Uterine smooth muscle cell (primary cell): ENCODE measurements around the gene NHLH2. TPM values are rescaled to one million over a fixed set of nuclear protein-coding genes. Genes with fewer than 3 reads are reported as not detected.

ENCODE experiments used
- total RNA-seq: library from RNA; depleted of rRNA; stranded (reverse); fragments of >200 nt; gene quantifications from 2 replicates; pipeline ENCODE4 v1.2.3, GENCODE V29; 2014

NHLH2 gene
- not detected in 2 replicates for total RNA-seq

DNA sequence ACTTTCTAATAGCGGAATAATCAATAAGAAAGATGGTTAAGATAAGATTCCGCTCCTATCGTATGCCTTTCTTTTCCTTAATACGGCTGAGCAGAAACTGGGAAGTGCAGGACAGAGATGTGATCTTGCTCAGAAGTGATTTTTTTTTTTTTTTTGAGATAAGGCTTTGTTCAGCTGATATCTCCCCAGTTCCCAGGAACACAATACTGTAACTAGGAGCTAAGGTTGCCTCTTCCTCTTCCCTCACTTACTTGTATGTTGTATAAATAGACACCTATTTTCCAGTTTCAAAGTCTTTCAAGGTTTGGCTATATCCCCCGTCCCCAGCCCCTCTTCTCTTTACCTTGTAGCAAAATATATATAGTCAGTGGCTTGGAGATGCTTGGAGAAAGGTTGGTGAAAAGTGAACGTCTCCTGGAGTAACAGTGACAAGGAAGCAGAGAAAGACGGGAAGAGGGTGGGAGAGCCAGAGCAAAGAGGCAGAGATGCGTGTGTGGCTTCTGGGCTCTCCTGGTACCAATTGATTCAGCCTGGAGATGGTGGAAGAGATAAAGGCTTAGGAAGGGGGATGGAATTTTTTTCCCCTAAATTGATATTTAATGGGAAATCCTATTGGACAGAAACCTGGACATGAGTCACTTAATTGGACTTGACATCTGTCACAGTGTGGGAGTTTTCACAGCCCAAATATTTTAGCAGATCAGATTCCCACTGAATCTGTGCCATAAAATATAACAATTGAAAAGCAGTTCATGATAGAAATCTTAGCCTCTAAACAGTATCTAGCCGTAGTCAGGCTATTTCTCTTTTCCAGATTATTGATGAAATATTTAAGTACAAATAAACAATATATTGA lies at the start of gene NHLH2:
NHLH2 (minus strand) TSS at position 522 of the 856 bp plus-strand sequence. CDS start 2,754 bp downstream, outside the sequence.

Other genes starting within 250 kb of the NHLH2 start
- 8.2 and 11.4 TPM in 2 replicates for gene VANGL1, start 199.2 kb downstream of the NHLH2 start, total RNA-seq
- gene CASQ2, start 72.4 kb downstream of the NHLH2 start, total RNA-seq: not detected in 2 replicates
- gene SLC22A15, start 135.4 kb upstream of the NHLH2 start, total RNA-seq: 8.2 and 20.7 TPM in 2 replicates